Activated CD4-positive, CD25-positive, alpha-beta regulatory T cell treated with anti-CD3 and anti-CD28 coated beads, Interleukin-2, amount 50 U/mL, for 16 hours (primary cell): ENCODE measurements around the gene CDK12.

Experiments
- DNase-seq: peaks from one replicate; pipeline ENCODE4 v3.0.0-alpha.2; 2020; ENCODE audit warnings: low read depth, low spot score

The CDK12 gene

GRCh38 chr17:39548494-39549225 lies 87.4 kb downstream of the CDK12 start:
- no peak for DNase-seq

- no peak for DNase-seq
These were observed 88.7 kb downstream of the CDK12 start for GRCh38 chr17:39549747-39550573.

GRCh38 chr17:39551879-39552278 lies 90.6 kb downstream of the CDK12 start:
- DNase-seq, result no peak

- DNase-seq, result no peak
These were observed 92.2 kb downstream of the CDK12 start for GRCh38 chr17:39553341-39553945.

- no peak for DNase-seq
These were observed 94.1 kb downstream of the CDK12 start for GRCh38 chr17:39555368-39555767.

- DNase-seq, result no peak
These were observed 95.1 kb downstream of the CDK12 start for GRCh38 chr17:39556423-39556822.

GRCh38 chr17:39562395-39562794 lies 101.1 kb downstream of the CDK12 start:
- no peak for DNase-seq

GRCh38 chr17:39562976-39563375 lies 101.7 kb downstream of the CDK12 start:
- DNase-seq, result no peak

GRCh38 chr17:39563476-39563875 lies 102.2 kb downstream of the CDK12 start:
- DNase-seq, result no peak

GRCh38 chr17:39564211-39564848 lies 103.0 kb downstream of the CDK12 start:
- no peak for DNase-seq

GRCh38 chr17:39566094-39566850 lies 105.0 kb downstream of the CDK12 start:
- DNase-seq, result no peak

GRCh38 chr17:39568702-39569101 lies 107.4 kb downstream of the CDK12 start:
- no peak for DNase-seq

- no peak for DNase-seq
These were observed 107.8 kb downstream of the CDK12 start for GRCh38 chr17:39569126-39569525.

GRCh38 chr17:39572121-39572520 lies 110.8 kb downstream of the CDK12 start:
- no peak for DNase-seq

GRCh38 chr17:39573447-39574298 lies 112.4 kb downstream of the CDK12 start:
- DNase-seq, result no peak

GRCh38 chr17:39576187-39576586 lies 114.9 kb downstream of the CDK12 start:
- no peak for DNase-seq

- no peak for DNase-seq
These were observed 117.0 kb downstream of the CDK12 start for GRCh38 chr17:39578272-39578671.

- no peak for DNase-seq
These were observed 118.2 kb downstream of the CDK12 start for GRCh38 chr17:39579318-39580081.

GRCh38 chr17:39580082-39580468 lies 118.8 kb downstream of the CDK12 start:
- no peak for DNase-seq
